Activated CD4-positive, alpha-beta T cell treated with anti-CD3 and anti-CD28 coated beads for 24 hours (primary cell): Measurements from ENCODE around the gene SLC22A4.

ENCODE experiments used
- DNase-seq, 2 donors: peaks; one replicate each; pipeline ENCODE4 v3.0.0-alpha.2; 2020; ENCODE audit warnings: low read depth in 2 of 2

Gene SLC22A4

GRCh38 chr5:132376694-132377641 is 82.8 kb downstream of the SLC22A4 start:
- no peak for DNase-seq

DNA sequence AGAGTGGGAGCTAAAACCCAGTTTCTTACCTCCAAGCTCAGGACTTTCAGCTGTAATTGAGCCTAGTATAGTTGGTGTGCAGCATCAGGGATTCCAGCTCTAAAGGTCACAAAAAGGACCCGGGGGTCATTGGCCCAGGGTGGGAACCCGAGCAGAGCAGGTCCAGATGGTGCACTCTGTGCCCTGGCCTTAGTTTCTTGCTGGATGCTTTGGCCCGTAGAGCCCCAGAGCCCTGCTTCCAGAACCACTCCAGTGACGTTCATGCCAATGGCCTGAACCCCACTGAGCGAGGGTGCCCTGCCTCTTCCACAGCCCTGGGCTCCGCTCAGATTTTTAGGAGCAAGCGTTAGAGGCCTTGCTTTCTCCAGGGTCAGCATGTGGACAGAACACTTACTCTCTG is 83.5 kb downstream of the SLC22A4 start:
- no peak for DNase-seq

GRCh38 chr5:132378580-132378979 is 84.4 kb downstream of the SLC22A4 start:
- no peak for DNase-seq

GRCh38 chr5:132380047-132380446 is 85.9 kb downstream of the SLC22A4 start:
- DNase-seq = no peak

- DNase-seq = no peak
Measured at GRCh38 chr5:132380741-132381140, 86.5 kb downstream of the SLC22A4 start.

- DNase-seq = no peak
Measured at GRCh38 chr5:132381614-132382013, 87.4 kb downstream of the SLC22A4 start.

- DNase-seq = no peak
Measured at GRCh38 chr5:132383261-132383660, 89.1 kb downstream of the SLC22A4 start.

- DNase-seq = no peak
Measured at GRCh38 chr5:132383984-132384383, 89.8 kb downstream of the SLC22A4 start.

DNA sequence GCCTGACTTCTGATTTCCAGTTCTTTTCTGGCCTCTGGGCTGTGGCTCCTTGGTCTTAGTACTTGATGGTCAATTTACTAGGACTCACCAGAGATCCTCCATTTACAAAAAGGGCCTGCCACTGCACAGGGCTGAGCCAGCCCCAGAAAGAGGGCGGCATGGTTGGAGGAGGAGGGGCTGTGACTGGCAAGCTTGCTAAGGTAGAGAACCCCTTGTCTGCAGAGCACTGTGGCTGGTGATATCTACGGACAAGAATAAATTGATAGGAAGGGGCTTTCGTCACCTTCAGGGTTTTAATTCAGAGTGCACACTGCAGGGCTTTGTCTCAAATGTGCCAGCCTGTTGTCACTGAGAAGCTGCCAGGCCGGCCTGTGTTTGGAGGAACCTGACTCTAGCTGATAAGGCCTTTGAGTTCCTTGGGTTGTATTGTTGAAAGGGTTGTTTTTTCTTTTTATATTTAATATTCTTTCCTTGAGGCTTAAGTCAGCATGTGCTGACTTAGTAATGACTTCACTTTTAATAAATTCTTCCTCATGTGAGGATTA is 90.4 kb downstream of the SLC22A4 start:
- DNase-seq = no peak

GRCh38 chr5:132385326-132386105 is 91.3 kb downstream of the SLC22A4 start:
- peak in 1 of 2 donors; percentile 41 for DNase-seq

DNA sequence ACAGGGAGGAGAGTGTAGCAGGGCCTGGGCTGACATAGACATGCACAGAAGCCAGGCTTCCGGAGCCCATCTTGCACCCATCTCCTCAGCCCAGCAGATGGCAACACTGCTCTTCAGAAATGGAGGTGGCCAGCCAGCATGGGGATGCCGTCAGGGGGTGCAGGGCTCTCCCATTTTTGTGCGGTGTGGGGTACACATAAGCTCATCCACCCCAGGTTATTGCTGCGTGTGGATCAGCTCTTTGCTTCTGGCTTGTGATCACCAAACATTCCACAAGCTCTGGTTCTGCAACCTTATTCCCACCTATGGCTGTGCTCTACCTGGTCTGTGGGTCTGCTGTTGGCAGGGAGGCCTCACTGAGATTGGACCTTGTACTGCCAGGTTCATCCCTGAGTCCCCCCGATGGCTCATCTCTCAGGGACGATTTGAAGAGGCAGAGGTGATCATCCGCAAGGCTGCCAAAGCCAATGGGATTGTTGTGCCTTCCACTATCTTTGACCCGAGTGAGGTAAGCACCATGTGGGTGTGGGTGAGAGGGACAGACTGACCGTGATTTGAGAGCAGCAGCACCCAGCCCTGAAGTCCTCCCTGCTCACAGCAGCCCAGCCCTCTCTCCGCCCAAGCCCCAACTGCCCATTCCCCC is 92.6 kb downstream of the SLC22A4 start:
- peak; percentile 59 to 63 for DNase-seq

GRCh38 chr5:132387640-132388117 is 93.5 kb downstream of the SLC22A4 start:
- no peak for DNase-seq

GRCh38 chr5:132388244-132389050 is 94.3 kb downstream of the SLC22A4 start:
- DNase-seq = no peak

GRCh38 chr5:132389051-132389331 is 94.8 kb downstream of the SLC22A4 start:
- DNase-seq = no peak

- no peak for DNase-seq
Measured at GRCh38 chr5:132389585-132390286, 95.5 kb downstream of the SLC22A4 start.

DNA sequence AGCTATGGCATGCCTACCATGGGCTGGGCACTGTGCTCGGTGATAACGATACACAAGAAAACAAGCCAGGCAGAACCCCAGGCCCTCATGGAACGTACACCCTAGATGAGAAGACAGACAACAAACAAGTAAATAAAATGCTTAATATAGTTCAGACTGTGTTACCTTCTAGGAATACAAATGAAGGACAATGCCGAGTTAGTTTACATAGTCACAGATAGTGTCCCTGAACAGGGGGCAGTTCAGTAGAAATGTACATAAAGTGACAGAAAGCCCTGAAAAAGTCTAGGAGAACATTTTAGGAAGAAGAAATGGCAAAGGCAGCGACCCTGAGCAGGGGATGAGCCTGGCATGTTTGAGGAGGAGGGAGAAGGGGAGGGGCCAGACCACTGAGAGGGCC is 97.1 kb downstream of the SLC22A4 start:
- DNase-seq = no peak

DNA sequence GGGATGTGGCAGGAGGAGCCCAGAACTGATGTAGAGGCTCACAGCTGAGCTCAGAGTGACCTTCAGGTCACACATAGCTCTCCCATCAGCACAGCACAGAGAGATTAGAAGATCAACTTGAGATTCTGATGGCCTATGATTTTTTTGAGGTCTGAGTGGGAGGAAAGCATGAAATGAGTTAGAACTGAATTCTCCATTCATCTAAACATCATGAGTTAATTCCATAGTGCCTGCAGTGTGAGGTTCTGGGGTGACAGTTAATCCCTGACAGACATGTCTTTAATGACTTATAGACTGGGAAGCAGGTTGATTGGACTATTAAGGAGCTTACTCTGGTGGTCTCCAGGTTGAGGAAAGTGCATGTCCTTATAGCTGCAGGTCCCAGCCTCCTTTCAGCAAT is 97.7 kb downstream of the SLC22A4 start:
- DNase-seq = no peak

DNA sequence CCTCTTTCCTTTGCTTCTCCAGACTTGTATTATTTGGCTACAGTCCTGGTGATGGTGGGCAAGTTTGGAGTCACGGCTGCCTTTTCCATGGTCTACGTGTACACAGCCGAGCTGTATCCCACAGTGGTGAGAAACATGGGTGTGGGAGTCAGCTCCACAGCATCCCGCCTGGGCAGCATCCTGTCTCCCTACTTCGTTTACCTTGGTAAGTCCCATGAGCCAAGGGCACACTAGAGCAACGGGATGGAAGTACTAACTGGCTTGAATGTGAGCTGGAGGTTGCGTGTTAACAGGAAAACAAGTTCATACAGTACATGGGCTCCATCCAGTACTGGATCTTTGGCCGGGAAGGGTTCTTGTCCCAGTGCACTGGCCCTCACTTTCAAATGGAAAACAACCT is 98.2 kb downstream of the SLC22A4 start:
- DNase-seq = no peak

GRCh38 chr5:132392978-132393825 is 99.0 kb downstream of the SLC22A4 start:
- no peak for DNase-seq
